IMR-90 (cell line): Measurements from ENCODE around the gene CDHR2. TPM values are rescaled to one million over a fixed set of nuclear protein-coding genes. Genes with fewer than 3 reads are reported as not detected.

ENCODE experiments used
- ATAC-seq: fragments of 200-7000 bp; cut with Tn5 transposase; 2 replicates; pipeline ENCODE4 v1.9.1; 2020; ENCODE audit warnings: low read depth, mild to moderate bottlenecking, moderate library complexity
- BruUV-seq: library from RNA; stranded (reverse); fragments of 400-500 nt; replicated peaks from 2 replicates; lab custom pipeline; 2021; lab: Mats Ljungman, UMichigan
- CTCF ChIA-PET: fragments of 300-600 bp; formaldehyde crosslinking; extraction: SDS; loops from one replicate; lab custom pipeline; 2021; ENCODE audit warnings: antibody characterized with exemption; lab: Yijun Ruan, JAX
- POLR2A ChIA-PET: fragments of 300-600 bp; sonication (Branson Sonifier 250); formaldehyde crosslinking; loops from one replicate; lab custom pipeline; 2022; ENCODE audit warnings: antibody characterized with exemption; ENCODE audit not compliant: unreplicated experiment; lab: Charles Lee
- DNase-seq: peaks from one replicate; pipeline ENCODE4 v3.0.0; 2013
- H2AFZ ChIP-seq: replicated peaks from 2 replicates; pipeline ENCODE3; 2013; ENCODE audit warnings: low read length, mild to moderate bottlenecking; ENCODE audit not compliant: poor library complexity
- H2AK5ac ChIP-seq: 2 replicates; pipeline ENCODE4 v1.6.1; 2013; ENCODE audit warnings: low read depth, low read length, inconsistent platforms
- H2AK9ac ChIP-seq: replicated peaks from 2 replicates; pipeline ENCODE3; 2013; ENCODE audit warnings: mild to moderate bottlenecking, low read depth, low read length, moderate library complexity; ENCODE audit not compliant: poor library complexity
- H2BK120ac ChIP-seq: 2 replicates; pipeline ENCODE4 v1.6.1; 2013; ENCODE audit warnings: low read depth, low read length, inconsistent platforms
- H2BK15ac ChIP-seq: 3 replicates; pipeline ENCODE4 v1.6.1; 2013; ENCODE audit warnings: low read depth, low read length, inconsistent platforms
- H2BK20ac ChIP-seq: 2 replicates; pipeline ENCODE4 v1.6.1; 2013; ENCODE audit warnings: low read depth, mild to moderate bottlenecking, inconsistent platforms, low read length, moderate library complexity
- H2BK5ac ChIP-seq: 2 replicates; pipeline ENCODE4 v1.6.1; 2013; ENCODE audit warnings: mild to moderate bottlenecking, low read depth, low read length, inconsistent platforms; ENCODE audit not compliant: poor library complexity, severe bottlenecking
- H3K14ac ChIP-seq: replicated peaks from 2 replicates; pipeline ENCODE4 v1.6.1; 2013; ENCODE audit warnings: low read depth, low read length, inconsistent platforms
- H3K18ac ChIP-seq: 2 replicates; pipeline ENCODE4 v1.6.1; 2013; ENCODE audit warnings: low read depth, low read length, control low read depth
- H3K23ac ChIP-seq: 2 replicates; pipeline ENCODE4 v1.6.1; 2013; ENCODE audit warnings: low read depth, low read length, inconsistent platforms
- H3K27ac ChIP-seq: 2 replicates; pipeline ENCODE4 v1.5.1; 2013; ENCODE audit warnings: mild to moderate bottlenecking, control low read depth, low read length; ENCODE audit not compliant: insufficient read depth
- H3K27me3 ChIP-seq: 2 replicates; pipeline ENCODE4 v1.6.1; 2013; ENCODE audit warnings: low read length; ENCODE audit not compliant: control insufficient read depth, insufficient read depth
- H3K36me3 ChIP-seq: 2 replicates; pipeline ENCODE4 v1.6.1; 2013; ENCODE audit warnings: low read length, mixed read lengths; ENCODE audit not compliant: control insufficient read depth, insufficient read depth
- H3K4ac ChIP-seq: 2 replicates; pipeline ENCODE4 v1.6.1; 2013; ENCODE audit warnings: low read depth, low read length, inconsistent platforms
- H3K4me1 ChIP-seq: 2 replicates; pipeline ENCODE4 v1.6.1; 2013; ENCODE audit warnings: low read length, mixed read lengths; ENCODE audit not compliant: control insufficient read depth, insufficient read depth
- H3K4me2 ChIP-seq: 2 replicates; pipeline ENCODE4 v1.6.1; 2013; ENCODE audit warnings: low read depth, mild to moderate bottlenecking, control low read depth, low read length, moderate library complexity
- H3K4me3 ChIP-seq: 2 replicates; pipeline ENCODE4 v1.5.1; 2013; ENCODE audit warnings: low read depth, mild to moderate bottlenecking, control low read depth, low read length, moderate library complexity; ENCODE audit not compliant: insufficient read depth
- H3K56ac ChIP-seq: 2 replicates; pipeline ENCODE4 v1.6.1; 2013; ENCODE audit warnings: low read length, inconsistent platforms; ENCODE audit not compliant: insufficient read depth; ENCODE audit errors: extremely low read depth
- H3K79me1 ChIP-seq, 2 experiments: 2 replicates each; pipeline ENCODE4 v1.6.1; 2013; ENCODE audit warnings: low read length in 2 of 2, inconsistent platforms in 1 of 2, low read depth in 1 of 2
- H3K9ac ChIP-seq: 2 replicates; pipeline ENCODE4 v1.6.1; 2013; ENCODE audit warnings: low read depth, low read length, control low read depth
- H3K9me1 ChIP-seq: 2 replicates; pipeline ENCODE4 v1.6.1; 2013; ENCODE audit warnings: low read length, inconsistent platforms; ENCODE audit not compliant: insufficient read depth
- H3K9me3 ChIP-seq: 2 replicates; pipeline ENCODE4 v1.6.1; 2013; ENCODE audit warnings: low read length; ENCODE audit not compliant: control insufficient read depth, insufficient read depth
- H4K20me1 ChIP-seq: 2 replicates; pipeline ENCODE4 v1.6.1; 2013; ENCODE audit warnings: low read length, inconsistent platforms; ENCODE audit not compliant: insufficient read depth
- H4K5ac ChIP-seq: 2 replicates; pipeline ENCODE4 v1.6.1; 2013; ENCODE audit warnings: mild to moderate bottlenecking, low read depth, low read length, control low read depth
- H4K8ac ChIP-seq, 2 experiments: 2 replicates each; pipeline ENCODE4 v1.6.1; 2013; ENCODE audit warnings: low read depth in 2 of 2, low read length in 2 of 2, control low read depth in 1 of 2, inconsistent platforms in 1 of 2
- H4K91ac ChIP-seq: 2 replicates; pipeline ENCODE4 v1.6.1; 2013; ENCODE audit warnings: low read depth, low read length, inconsistent platforms; ENCODE audit not compliant: insufficient read depth
- BHLHE40 ChIP-seq: fragments of 150-350 bp; IDR thresholded peaks from 2 replicates; pipeline ENCODE4 v1.6.1; 2016; ENCODE audit warnings: mild to moderate bottlenecking, low read depth, low read length
- CEBPB ChIP-seq: IDR thresholded peaks from 2 replicates; pipeline ENCODE4 v1.6.1; 2012; ENCODE audit warnings: low read depth, low read length, improper control_type of control experiment
- CHD1 ChIP-seq: IDR thresholded peaks from 2 replicates; pipeline ENCODE4 v1.6.1; 2012; ENCODE audit warnings: low read depth, low read length, improper control_type of control experiment
- CTCF ChIP-seq: conservative IDR thresholded peaks from 2 replicates; pipeline ENCODE4 v1.5.1; 2012; ENCODE audit warnings: mild to moderate bottlenecking, low read depth, low read length, improper control_type of control experiment
- ELK1 ChIP-seq: fragments of 150-350 bp; IDR thresholded peaks from 2 replicates; pipeline ENCODE4 v1.6.1; 2016; ENCODE audit warnings: low read depth, mild to moderate bottlenecking, low read length, moderate library complexity, borderline replicate concordance
- FOS ChIP-seq: fragments of 150-350 bp; IDR thresholded peaks from 2 replicates; pipeline ENCODE4 v1.6.1; 2016; ENCODE audit warnings: low read depth, low read length
- MAFK ChIP-seq: IDR thresholded peaks from 2 replicates; pipeline ENCODE4 v1.6.1; 2012; ENCODE audit warnings: low read depth, low read length, improper control_type of control experiment
- MAZ ChIP-seq: IDR thresholded peaks from 2 replicates; pipeline ENCODE4 v1.6.1; 2012; ENCODE audit warnings: low read depth, mild to moderate bottlenecking, low read length, improper control_type of control experiment, moderate library complexity, borderline replicate concordance
- MXI1 ChIP-seq: IDR thresholded peaks from 2 replicates; pipeline ENCODE4 v1.6.1; 2012; ENCODE audit warnings: low read depth, mild to moderate bottlenecking, low read length, moderate library complexity, borderline replicate concordance
- NFE2L2 ChIP-seq: fragments of 150-350 bp; IDR thresholded peaks from 2 replicates; pipeline ENCODE4 v1.6.1; 2016; ENCODE audit warnings: low read depth, mild to moderate bottlenecking, low read length
- POLR2A ChIP-seq: IDR thresholded peaks from 2 replicates; pipeline ENCODE4 v1.6.1; 2012; ENCODE audit warnings: mild to moderate bottlenecking, low read depth, low read length
- RAD21 ChIP-seq: IDR thresholded peaks from 2 replicates; pipeline ENCODE4 v1.6.1; 2012; ENCODE audit warnings: low read length, improper control_type of control experiment
- RCOR1 ChIP-seq: IDR thresholded peaks from 2 replicates; pipeline ENCODE4 v1.6.1; 2012; ENCODE audit warnings: mild to moderate bottlenecking, low read length, improper control_type of control experiment; ENCODE audit not compliant: insufficient replicate concordance
- RFX5 ChIP-seq: IDR thresholded peaks from 2 replicates; pipeline ENCODE4 v1.8.0; 2012; ENCODE audit warnings: low read depth, mild to moderate bottlenecking, low read length, moderate library complexity
- SMC3 ChIP-seq: fragments of 150-350 bp; IDR thresholded peaks from 2 replicates; pipeline ENCODE4 v1.6.1; 2016; ENCODE audit warnings: low read depth, mild to moderate bottlenecking, antibody characterized with exemption, low read length, moderate library complexity
- USF2 ChIP-seq: fragments of 150-350 bp; IDR thresholded peaks from 2 replicates; pipeline ENCODE4 v1.6.1; 2017; ENCODE audit warnings: mild to moderate bottlenecking, antibody characterized with exemption, low read length, low read depth
- WGBS, 2 experiments: methylation state at CpG; one replicate each; pipeline versions ENCODE4 v1.1.5 to v1.1.7; 2013; ENCODE audit warnings: missing lambda C conversion rate in 2 of 2; ENCODE audit not compliant: insufficient read length in 1 of 2; ENCODE audit errors: extremely low coverage in 2 of 2; 5-methylcytosine and 5-hydroxymethylcytosine counted together
- dilution Hi-C: fragments of 300-500 bp; cut with HindIII; formaldehyde crosslinking; loops from one replicate; pipeline ENCODE4 v1.14.3; 2018; ENCODE audit warnings: low sequenced_read_pairs; ENCODE audit not compliant: unreplicated experiment
- in situ Hi-C: fragments of 300-500 bp; cut with MboI; formaldehyde crosslinking; loops from 3 replicates; pipeline ENCODE4 v1.14.3; 2019; ENCODE audit warnings: low sequenced_read_pairs, inconsistent platforms, mixed read lengths
- intact Hi-C: fragments of 100-400 bp; cut with micrococcal nuclease; formaldehyde crosslinking; loops from 2 replicates; pipeline ENCODE4 v1.10.0; 2022
- polyA plus RNA-seq, 3 experiments: library from polyadenylated mRNA; depleted of rRNA; stranded (reverse); fragments of >200 nt; gene quantifications; 2 replicates each; pipeline ENCODE4 v1.2.3, GENCODE V29; 2012; ENCODE audit warnings: low replicate concordance in 1 of 3
- total RNA-seq: library from RNA; depleted of rRNA; stranded (reverse); fragments of >200 nt; gene quantifications from 2 replicates; pipeline ENCODE4 v1.2.3, GENCODE V29; 2012

Gene CDHR2
- total and polyA plus RNA-seq, 2 of the 4 experiments (the other 2 are of a cell fraction): not detected

- no peak overlapping the region for H3K9ac ChIP-seq
- no peaks in the 10 kb centered on the region; the same call in 1 of the 2 replicates for H3K36me3 ChIP-seq
- H2BK120ac ChIP-seq: no peak overlapping the region
- H3K4me1 ChIP-seq: no peaks in the 10 kb centered on the region
- H2BK5ac ChIP-seq: no peak overlapping the region
- H4K5ac ChIP-seq: no peak overlapping the region
- H3K27me3 ChIP-seq: no peaks in the 10 kb centered on the region
- dilution Hi-C loops (no loop called here), in situ Hi-C loops (no loop called here), intact Hi-C loops (no loop called here)
- H3K56ac ChIP-seq: no peak overlapping the region
- H3K23ac ChIP-seq: no peak overlapping the region
- no peak overlapping the region for H3K4me3 ChIP-seq
- H3K18ac ChIP-seq: no peak overlapping the region
- no peak overlapping the region for H3K14ac ChIP-seq
- H3K79me1 ChIP-seq: no peaks in the 10 kb centered on the region
- H4K20me1 ChIP-seq: no peaks in the 10 kb centered on the region
- no peak overlapping the region for H3K27ac ChIP-seq
- POLR2A ChIA-PET: no interaction called here
- no peak overlapping the region for H3K4ac ChIP-seq
- no peak overlapping the region for H2BK15ac ChIP-seq
- H2BK20ac ChIP-seq: no peak overlapping the region
- H3K9me3 ChIP-seq: no peaks in the 10 kb centered on the region
- no TSS peak for BruUV-seq
- WGBS, 2 experiments: 100% methylated on average over 7 of the region's 23 CpGs; no CpG with 5 or more reads in 1 of the 2 experiments
- CTCF ChIA-PET: no interaction called here
- DNase-seq: no peak
- no peak overlapping the region for H4K91ac ChIP-seq
- H3K4me2 ChIP-seq: no peak overlapping the region
- H3K9me1 ChIP-seq: no peaks in the 10 kb centered on the region
- no peak overlapping the region for H2AK5ac ChIP-seq
- H2AK9ac ChIP-seq: no peak overlapping the region
- TF ChIP-seq NFE2L2: no peak
- no peak for TF ChIP-seq ELK1
- no peak for TF ChIP-seq RAD21
- TF ChIP-seq MAZ: no peak
- TF ChIP-seq CHD1: no peak
- TF ChIP-seq BHLHE40: no peak
- no peak for TF ChIP-seq FOS
- no peak for TF ChIP-seq MAFK
- TF ChIP-seq RFX5: no peak
- no peak for TF ChIP-seq USF2
- TF ChIP-seq SMC3: no peak
- TF ChIP-seq RCOR1: no peak
- no peak for TF ChIP-seq CEBPB
- no peak for TF ChIP-seq CTCF
- no peak for TF ChIP-seq MXI1
- no peak for TF ChIP-seq POLR2A
- ATAC-seq: no peak
- no peak overlapping the region for H4K8ac ChIP-seq
- H2AFZ ChIP-seq: no peak overlapping the region
These were observed 47.0 kb downstream of the CDHR2 start for GRCh38 chr5:176596069-176596644.
